ENCODE data around the gene TRPM7. TPM values are rescaled to one million over a fixed set of nuclear protein-coding genes. Genes with fewer than 3 reads are reported as not detected.

The TRPM7 gene
- total and polyA plus RNA-seq, 2 of the 13 experiments (the other 11 are each of a cell fraction or from before 2014, with no cell fraction given) = 11.0 to 36.0 TPM

- TF ChIP-seq, protein P1, sequence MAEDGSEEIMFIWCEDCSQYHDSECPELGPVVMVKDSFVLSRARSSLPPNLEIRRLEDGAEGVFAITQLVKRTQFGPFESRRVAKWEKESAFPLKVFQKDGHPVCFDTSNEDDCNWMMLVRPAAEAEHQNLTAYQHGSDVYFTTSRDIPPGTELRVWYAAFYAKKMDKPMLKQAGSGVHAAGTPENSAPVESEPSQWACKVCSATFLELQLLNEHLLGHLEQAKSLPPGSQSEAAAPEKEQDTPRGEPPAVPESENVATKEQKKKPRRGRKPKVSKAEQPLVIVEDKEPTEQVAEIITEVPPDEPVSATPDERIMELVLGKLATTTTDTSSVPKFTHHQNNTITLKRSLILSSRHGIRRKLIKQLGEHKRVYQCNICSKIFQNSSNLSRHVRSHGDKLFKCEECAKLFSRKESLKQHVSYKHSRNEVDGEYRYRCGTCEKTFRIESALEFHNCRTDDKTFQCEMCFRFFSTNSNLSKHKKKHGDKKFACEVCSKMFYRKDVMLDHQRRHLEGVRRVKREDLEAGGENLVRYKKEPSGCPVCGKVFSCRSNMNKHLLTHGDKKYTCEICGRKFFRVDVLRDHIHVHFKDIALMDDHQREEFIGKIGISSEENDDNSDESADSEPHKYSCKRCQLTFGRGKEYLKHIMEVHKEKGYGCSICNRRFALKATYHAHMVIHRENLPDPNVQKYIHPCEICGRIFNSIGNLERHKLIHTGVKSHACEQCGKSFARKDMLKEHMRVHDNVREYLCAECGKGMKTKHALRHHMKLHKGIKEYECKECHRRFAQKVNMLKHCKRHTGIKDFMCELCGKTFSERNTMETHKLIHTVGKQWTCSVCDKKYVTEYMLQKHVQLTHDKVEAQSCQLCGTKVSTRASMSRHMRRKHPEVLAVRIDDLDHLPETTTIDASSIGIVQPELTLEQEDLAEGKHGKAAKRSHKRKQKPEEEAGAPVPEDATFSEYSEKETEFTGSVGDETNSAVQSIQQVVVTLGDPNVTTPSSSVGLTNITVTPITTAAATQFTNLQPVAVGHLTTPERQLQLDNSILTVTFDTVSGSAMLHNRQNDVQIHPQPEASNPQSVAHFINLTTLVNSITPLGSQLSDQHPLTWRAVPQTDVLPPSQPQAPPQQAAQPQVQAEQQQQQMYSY (CRISPR knock-in tag; IDR thresholded peaks at IDR 0.05) = peak; percentile 11; the same call in 1 of the 2 replicates
- TF ChIP-seq STAG1 (CRISPR knock-in tag; IDR thresholded peaks at IDR 0.05) (no peak; the same call in 1 of the 2 replicates), ZNF775 (CRISPR knock-in tag; IDR thresholded peaks at IDR 0.05; ENCODE audit: borderline replicate concordance) (no peak), U2AF1 (optimal IDR thresholded peaks at IDR 0.05; ENCODE audit: low read depth, low read length) (peak; percentile 80), CHCHD3 (CRISPR knock-in tag; IDR thresholded peaks at IDR 0.05) (peak; percentile 88; the same call in 1 of the 2 replicates), ZNF207 (IDR thresholded peaks at IDR 0.05; ENCODE audit: borderline replicate concordance) (no peak), PBX2 (CRISPR knock-in tag; IDR thresholded peaks at IDR 0.05) (0 out of 2 replicates have a peak, but pooled peaks have one; percentile 8), MBNL3 (CRISPR knock-in tag; conservative IDR thresholded peaks at IDR 0.05) (no peak), ZMYM3 (CRISPR knock-in tag; IDR thresholded peaks at IDR 0.05) (0 out of 2 replicates have a peak, but pooled peaks have one; percentile 27), KDM2A (CRISPR knock-in tag; IDR thresholded peaks at IDR 0.05; ENCODE audit: borderline replicate concordance, low read depth) (peak; percentile 75; the same call in 1 of the 2 replicates), POLR2AphosphoS2 (IDR thresholded peaks at IDR 0.05; ENCODE audit: low read depth, low read length) (no peak), SPEN (CRISPR knock-in tag; IDR thresholded peaks at IDR 0.05; ENCODE audit: low read depth) (peak; percentile 65; the same call in 1 of the 2 replicates), ZNF335 (CRISPR knock-in tag; IDR thresholded peaks at IDR 0.05) (0 out of 2 replicates have a peak, but pooled peaks have one; percentile 8), TGIF2 (CRISPR knock-in tag; IDR thresholded peaks at IDR 0.05) (peak; percentile 35; the same call in 1 of the 2 replicates), DNMT1 (CRISPR knock-in tag; IDR thresholded peaks at IDR 0.05) (peak; percentile 90; the same call in 1 of the 2 replicates), KDM4B (CRISPR knock-in tag; IDR thresholded peaks at IDR 0.05) (0 out of 2 replicates have a peak, but pooled peaks have one; percentile 18), ZNF891 (CRISPR knock-in tag; IDR thresholded peaks at IDR 0.05) (no peak), POGZ (CRISPR knock-in tag; IDR thresholded peaks at IDR 0.05) (no peak), FUBP1 (CRISPR knock-in tag; IDR thresholded peaks at IDR 0.05; ENCODE audit: borderline replicate concordance) (no peak), ZXDC (CRISPR knock-in tag; IDR thresholded peaks at IDR 0.05) (no peak)
Measured at GRCh38 chr15:50686469-50687301, at the start of gene TRPM7 (continued).
